IPS-NIHi11 (cell line): ENCODE measurements around the gene MPHOSPH9.
"Not testable (repeated sequence)": the region's sequence is repeated elsewhere in the genome, so short reads cannot be mapped to it uniquely, and the experiment has no call there.

Experiments used
- DNase-seq: peaks from one replicate; pipeline ENCODE4 v3.0.0; 2012; ENCODE audit warnings: mixed read lengths, low spot score

Gene MPHOSPH9

GRCh38 chr12:123227581-123228258, 5.2 kb downstream of the MPHOSPH9 start:
- DNase-seq: no peak

DNA sequence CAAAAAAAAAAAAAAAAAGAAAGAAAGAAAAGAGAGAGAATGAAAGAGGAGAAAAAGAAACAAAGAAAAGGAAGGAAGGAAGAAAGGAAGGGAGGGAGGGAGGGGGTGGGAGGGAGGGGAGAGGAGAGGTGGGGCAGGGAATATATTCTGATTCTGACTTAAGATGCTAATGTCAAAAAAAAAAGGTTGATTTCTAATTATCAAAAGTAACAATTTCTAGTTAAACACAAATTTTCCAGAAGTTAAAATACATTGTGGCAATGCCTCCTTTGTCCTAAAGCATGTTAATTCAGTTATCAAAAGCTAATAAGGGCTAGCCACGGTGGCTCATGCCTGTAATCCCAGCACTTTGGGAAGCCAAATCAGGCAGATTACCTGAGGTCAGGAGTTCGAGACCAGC, 7.5 kb downstream of the MPHOSPH9 start:
- no peak for DNase-seq

GRCh38 chr12:123223241-123223668, 9.7 kb downstream of the MPHOSPH9 start:
- no peak for DNase-seq

GRCh38 chr12:123207815-123208214, 25.1 kb downstream of the MPHOSPH9 start:
- not testable (repeated sequence) for DNase-seq

- not testable (repeated sequence) for DNase-seq
Observed at GRCh38 chr12:123206794-123207193, 26.1 kb downstream of the MPHOSPH9 start.

GRCh38 chr12:123200414-123200813, 32.5 kb downstream of the MPHOSPH9 start:
- no peak for DNase-seq

DNA sequence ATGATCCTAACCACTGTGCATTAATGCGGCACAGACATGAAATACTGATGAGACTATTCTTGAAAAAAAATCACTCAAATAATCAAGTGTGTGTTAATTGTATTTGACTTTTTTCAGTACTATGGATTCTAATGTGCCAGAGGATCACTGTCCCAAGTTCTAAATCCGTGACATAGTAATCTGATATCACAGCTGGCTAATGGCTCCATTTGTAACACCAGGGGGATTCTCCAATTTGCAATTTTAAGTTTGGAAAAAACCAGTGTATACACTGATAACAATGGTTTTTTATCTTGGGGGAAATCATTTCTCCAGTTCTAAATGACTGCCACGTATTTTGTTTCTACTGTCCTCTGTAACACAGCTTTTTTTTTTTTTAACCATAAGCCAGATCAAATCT, 33.0 kb downstream of the MPHOSPH9 start:
- no peak for DNase-seq

GRCh38 chr12:123187637-123188036, 45.3 kb downstream of the MPHOSPH9 start:
- no peak for DNase-seq

DNA sequence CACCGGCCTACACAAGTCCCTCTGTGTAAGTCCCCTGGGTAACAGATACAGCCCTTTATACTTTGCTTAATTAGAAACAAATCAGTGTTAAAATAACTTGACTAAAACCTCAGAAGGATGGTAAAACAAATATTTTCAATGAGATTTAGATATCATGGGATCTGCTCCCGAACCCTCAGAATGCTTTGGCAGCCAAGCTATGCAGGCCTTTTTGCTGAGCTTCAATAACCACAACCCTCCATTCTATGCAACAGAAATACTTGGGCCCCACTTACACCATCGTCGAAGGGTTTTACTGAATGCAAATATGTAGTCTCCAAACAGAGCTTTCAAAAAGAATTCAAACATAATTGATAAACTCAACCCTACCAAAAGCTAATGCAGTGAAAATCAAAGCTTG, 52.8 kb downstream of the MPHOSPH9 start:
- no peak for DNase-seq

GRCh38 chr12:123171967-123172366, 61.0 kb downstream of the MPHOSPH9 start:
- no peak for DNase-seq

- DNase-seq: no peak
Observed at GRCh38 chr12:123167329-123167728, 65.6 kb downstream of the MPHOSPH9 start.

DNA sequence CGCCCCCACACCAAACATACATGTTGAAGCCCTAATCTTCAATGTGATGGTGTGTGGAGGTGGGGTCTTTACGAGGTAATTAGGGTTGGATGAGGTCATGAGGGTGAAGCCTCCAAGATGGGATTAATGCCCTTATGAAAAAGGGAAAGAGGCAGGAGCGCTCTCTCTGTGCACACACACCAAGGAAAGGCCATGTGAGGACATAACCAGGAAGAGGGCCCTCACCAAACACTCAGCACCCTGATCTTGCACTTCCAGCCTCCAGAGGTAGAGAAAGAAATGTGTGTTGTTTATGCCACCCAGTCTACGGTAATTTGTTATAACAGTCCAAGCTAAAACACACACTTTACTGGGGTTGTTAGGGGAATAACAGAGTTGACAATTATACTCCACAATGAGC, 67.4 kb downstream of the MPHOSPH9 start:
- no peak for DNase-seq

DNA sequence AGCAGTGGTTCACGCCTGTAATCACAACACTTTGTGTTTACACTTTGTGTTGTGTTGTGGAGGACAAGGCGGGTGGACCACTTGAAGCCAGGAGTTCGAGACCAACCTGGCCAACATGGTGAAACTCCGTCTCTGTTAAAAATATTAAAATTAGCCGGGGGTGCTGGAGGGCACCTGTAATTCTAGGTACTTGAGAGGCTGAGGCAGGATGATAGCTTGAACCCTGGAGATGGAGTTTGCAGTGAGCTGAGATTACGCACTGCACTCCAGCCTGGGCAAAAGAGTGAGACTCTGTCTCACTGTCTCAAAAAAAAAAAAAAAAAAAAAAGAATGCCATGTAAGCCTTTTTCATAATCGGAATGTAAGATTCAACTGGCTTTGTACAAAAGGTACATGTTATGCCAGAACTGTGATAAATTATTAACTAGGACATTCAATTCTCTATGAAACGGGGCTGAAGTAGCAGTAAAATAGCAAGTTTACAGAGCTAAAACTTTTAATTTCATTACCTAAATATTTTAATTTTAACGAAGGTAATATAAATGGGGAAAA, 68.2 kb downstream of the MPHOSPH9 start:
- no peak for DNase-seq

DNA sequence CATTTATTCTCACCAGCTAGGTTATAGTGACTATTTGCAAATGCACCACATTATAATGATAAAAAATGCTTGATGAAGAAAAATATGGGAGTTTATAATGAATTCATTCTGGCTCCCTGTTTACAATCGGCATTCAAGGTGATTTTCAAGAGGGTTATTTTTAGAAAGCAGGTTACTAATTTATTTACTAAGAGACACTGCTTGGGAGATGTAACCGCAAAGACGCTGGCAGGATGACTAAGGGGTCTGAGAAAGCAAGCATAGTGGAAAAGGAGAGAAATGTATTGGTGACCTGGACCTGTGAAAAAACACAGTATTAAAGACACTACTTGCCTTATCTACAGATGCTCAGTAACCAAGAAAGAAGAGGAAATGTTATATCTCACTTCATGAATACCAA, 68.7 kb downstream of the MPHOSPH9 start:
- no peak for DNase-seq

DNA sequence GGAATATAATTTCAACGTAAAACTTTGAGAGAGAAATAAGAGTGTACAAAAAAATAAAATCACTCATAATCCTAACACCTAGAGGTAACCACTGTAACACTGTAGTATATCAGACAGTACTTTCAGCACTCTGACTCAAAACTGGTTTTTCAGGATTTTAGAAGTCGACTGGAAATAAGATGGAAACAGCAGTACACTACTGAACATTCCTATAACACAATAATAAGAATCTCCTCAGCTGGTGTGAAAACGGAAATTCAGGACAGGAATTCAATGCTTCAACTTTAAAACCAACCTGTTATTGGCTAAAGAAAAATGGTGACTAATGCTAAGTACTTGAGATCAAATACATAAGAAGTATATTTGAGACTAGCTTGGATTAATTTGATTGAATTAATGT, 69.7 kb downstream of the MPHOSPH9 start:
- peak; percentile 29 for DNase-seq

DNA sequence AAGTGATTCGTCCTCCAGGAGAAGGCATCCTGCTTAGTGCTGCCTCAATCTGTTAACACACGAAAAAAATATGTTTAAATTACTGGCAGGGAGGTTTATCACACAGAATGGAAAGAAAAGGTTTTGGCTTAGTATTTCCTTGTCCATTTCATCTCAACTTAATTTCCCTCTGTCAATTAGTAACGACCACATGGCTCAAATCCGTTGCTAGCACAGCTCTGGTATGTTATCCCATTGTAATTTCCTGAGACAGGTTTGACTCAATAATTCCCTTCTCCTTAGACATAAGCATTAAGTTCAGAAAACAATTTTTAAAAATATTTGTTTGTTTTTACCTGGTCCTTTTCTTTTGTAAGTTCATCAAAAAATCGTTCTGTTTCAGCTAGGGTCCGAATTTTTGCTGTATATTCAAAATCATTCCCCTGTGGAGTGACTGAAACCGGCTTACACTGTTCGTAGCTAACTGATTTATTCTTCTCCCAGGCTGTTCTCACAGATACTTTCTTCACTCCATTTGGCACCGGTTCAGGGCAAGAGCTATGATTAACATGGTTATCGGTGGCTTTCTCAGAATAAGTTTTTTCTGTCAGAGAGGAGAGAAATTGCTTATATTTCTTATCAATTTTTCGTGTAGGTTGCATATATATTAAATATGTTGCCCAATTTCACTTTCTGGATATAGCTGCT, 72.0 kb downstream of the MPHOSPH9 start:
- no peak for DNase-seq

DNA sequence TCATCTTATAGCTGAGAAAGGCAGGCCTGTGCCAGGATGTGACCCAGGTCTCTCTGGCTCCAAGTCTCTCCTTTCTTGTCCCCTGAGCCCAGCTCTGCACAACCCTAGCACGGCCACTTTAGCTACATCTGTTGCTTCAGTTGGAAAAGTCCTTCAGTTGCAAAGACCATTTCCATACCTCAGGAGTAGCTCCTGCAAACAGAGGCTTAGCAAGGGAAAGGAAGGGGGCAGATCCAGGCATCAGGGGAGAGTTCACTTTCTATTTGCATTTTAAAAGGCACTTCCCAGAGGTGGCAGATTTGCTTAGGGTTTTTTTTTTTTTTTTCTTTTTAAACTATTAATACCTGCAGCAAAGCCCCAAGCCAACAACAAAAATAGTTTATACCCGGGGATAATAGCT, 79.0 kb downstream of the MPHOSPH9 start:
- peak; percentile 40 for DNase-seq

DNA sequence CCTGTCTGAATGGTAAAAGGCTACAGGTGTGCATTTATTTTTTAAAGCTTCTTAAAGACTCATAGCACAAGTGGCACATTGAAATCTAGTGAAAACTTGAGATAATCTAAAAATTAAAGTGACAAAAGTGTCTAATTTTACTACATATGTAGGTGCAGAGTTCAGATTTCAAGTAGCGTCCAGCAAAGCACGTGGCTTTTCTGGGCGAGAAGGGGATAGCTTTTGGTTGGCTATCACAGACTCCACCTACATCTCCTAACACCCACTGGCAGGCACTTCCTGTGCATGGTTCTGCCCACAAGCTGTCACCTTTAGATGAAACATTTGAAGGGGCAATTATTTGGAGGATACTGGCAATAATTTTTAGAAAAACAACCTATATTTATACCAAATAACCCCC, 80.1 kb downstream of the MPHOSPH9 start:
- DNase-seq: no peak

DNA sequence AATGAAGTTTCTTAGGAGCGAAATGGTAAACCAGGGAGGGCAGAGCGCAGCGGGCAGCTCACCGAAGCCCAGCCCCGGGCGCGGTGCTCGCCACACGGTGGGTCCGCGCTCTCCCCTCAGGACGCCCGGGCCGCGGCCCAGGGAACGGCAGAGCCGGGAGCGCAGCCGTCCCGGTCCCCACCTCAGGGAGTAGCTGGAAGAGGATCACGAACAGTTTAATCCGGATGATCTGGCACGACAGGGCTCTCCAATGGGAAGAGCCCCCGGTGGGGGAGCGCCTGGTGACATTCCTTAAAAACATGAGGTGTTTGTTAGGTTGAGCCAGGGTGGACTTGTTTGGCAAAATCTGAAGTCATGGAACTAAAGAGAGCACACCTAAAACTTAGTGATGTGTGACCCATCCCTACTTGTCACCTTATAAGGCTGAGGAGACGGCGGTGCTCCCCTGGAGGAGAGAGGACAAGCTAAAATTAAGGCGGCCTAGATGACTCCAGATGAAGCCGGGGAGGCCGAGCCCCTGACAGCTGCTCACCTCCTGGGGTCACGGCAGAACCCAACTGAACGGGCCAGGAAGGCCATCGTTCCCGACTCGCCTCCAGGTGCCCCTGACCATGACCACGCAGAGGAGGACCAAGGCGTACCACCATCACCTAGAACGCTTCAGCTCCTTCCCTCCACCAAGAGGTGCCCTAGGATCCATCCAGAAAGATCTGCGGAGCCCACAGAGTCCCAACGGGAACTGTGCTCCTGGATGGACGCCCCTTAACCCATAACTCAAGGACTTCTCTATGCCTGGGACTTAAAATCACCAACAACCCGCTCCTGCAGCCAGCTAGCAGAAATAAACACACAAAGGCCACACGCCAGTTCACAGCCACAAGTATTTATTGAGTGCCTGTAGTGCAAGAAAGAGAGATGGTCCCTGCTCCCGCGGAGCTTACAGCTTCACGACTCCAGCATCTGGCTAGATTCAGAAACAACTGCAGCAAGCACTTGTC, 81.2 kb downstream of the MPHOSPH9 start:
- DNase-seq: peak; percentile 57

- DNase-seq: peak; percentile 83
Observed at GRCh38 chr12:123150744-123151456, 82.0 kb downstream of the MPHOSPH9 start, which contains the start of gene PITPNM2. Gene PITPNM2, minus strand, starts transcription at chr12:123151090. Its CDS starts 116,500 bp downstream, at chr12:123034590.

DNA sequence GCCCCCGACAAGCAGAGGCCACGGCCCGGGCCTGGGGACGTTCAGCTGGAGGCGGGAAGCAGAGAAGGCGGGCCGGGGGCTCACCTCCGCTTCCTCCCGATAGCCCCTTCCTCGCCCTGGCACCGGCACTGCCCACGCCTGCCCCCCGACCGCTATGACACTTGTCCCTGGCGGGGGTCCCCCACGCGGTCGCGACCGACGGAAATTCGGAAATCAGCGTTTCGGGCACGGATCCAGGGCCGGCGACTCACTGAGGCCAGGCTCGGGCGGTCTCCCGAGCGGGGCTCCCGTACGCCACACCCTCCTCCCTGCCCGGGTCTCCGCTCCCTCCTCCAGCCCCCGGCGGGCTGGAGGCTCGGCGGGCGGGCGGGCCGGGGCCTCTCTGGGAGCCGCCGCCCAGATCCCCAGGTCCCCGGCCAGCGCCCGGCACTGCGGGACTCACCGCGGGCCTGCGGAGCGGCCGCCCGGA, 82.6 kb downstream of the MPHOSPH9 start:
- peak; percentile 82 for DNase-seq
